CD4-positive, alpha-beta T cell treated with Interleukin-1 beta for 1 hour (primary cell): ENCODE data around the gene NPPA.
A peak's percentile ranks its signal among the peaks of the same experiment; 100 is the strongest.
"Not testable (repeated sequence)": the region's sequence is repeated elsewhere in the genome, so short reads cannot be mapped to it uniquely, and the experiment has no call there.

Source experiments
- DNase-seq, 2 donors: peaks; one replicate each; pipeline ENCODE4 v3.0.0-alpha.2; 2020 to 2022

The NPPA gene

GRCh38 chr1:11805422-11806306 lies 41.9 kb downstream of the NPPA start, which contains the start of the genes CLCN6 and MTHFR:
TSS of gene CLCN6 (plus strand) at chr1:11806191. CDS start at chr1:11806263, 72 bp downstream.
TSS of gene MTHFR (minus strand) at chr1:11805964. CDS start at chr1:11803116, 2,848 bp downstream.
- DNase-seq, result peak; percentile 97 to 99

- DNase-seq, result peak in 1 of 2 donors; percentile 36
Observed at GRCh38 chr1:11804666-11805421, 42.7 kb downstream of the NPPA start.

GRCh38 chr1:11803924-11804665 lies 43.5 kb downstream of the NPPA start:
- not testable (repeated sequence) for DNase-seq

- DNase-seq, result peak; percentile 80 to 81
Observed at GRCh38 chr1:11802973-11803885, 44.4 kb downstream of the NPPA start.

GRCh38 chr1:11802616-11802972 lies 45.0 kb downstream of the NPPA start:
- peak in 1 of 2 donors; percentile 20 for DNase-seq

GRCh38 chr1:11800756-11801433 lies 46.7 kb downstream of the NPPA start:
- no peak for DNase-seq

GRCh38 chr1:11800391-11800755 lies 47.2 kb downstream of the NPPA start:
- DNase-seq, result no peak

- DNase-seq, result no peak
Observed at GRCh38 chr1:11799896-11800295, 47.7 kb downstream of the NPPA start.

- no peak for DNase-seq
Observed at GRCh38 chr1:11799099-11799498, 48.5 kb downstream of the NPPA start.

GRCh38 chr1:11797525-11798216 lies 49.9 kb downstream of the NPPA start:
- no peak for DNase-seq

GRCh38 chr1:11796036-11796828 lies 51.4 kb downstream of the NPPA start:
- no peak for DNase-seq
